Amygdala (tissue), 56 donors: ENCODE data around the gene SST.

Experiments
- DNase-seq, 56 donors: peaks; one replicate each; lab custom pipeline; 2025; lab: John Stamatoyannopoulos, UW

SST gene

DNA sequence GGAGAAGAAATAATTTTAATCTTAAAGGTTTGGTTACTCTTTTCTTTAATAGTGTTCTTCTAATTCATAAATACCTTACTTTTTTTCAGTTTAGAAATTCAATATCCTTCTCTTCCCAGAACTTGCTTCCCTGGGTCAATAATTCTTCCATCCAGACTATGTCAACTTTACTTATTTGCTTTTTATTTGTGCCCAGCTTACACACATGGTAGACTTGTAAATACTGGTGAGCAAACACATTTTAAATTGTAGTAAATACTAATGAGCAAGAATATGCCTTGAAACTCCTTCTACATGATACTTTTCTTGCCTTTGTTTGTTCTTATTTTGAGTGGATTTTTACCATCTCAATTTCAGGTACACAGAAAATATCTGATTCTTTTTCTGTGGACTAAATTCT is 33.7 kb downstream of the SST start:
- DNase-seq, result no peak

DNA sequence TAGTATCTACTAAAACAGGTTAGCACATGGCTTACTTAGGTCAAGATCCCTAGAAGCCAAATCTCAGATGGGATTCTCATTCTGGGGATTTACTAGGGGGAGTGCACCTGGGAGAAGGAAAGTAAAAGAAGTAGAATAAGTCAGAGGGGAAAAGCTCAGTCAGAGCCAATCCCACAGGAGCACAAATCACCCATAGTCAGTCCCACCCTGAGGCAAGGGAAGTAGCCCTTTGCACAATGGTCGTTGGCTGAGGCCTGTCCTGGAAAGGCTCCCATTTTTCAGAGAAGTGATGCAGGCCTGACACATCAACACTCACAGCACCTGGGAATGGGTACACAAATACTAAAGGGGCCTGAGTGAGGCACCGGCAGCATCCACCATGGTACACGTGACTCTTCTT is 39.8 kb downstream of the SST start:
- no peak for DNase-seq

DNA sequence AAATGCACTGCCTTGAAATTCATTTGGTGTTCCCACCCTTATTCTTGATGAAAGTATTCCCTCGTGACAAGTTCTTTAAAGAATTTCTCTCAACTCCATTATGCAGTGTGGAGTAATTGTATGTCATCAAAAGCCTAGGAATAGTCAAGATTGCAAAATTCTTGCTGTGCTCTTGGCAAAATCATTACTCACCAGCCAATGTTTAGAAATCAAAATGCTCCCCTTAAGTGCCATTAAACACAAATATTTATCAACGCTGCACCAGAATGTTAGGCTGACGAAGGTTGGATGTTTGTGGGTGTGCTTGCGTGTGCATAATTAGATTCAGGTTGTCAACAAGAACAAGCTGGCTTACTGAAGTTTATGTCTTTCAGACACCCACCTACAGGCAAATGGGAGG is 40.5 kb downstream of the SST start:
- DNase-seq, result peak in 3 of 56 donors; percentile 2 to 18 (median 5)

DNA sequence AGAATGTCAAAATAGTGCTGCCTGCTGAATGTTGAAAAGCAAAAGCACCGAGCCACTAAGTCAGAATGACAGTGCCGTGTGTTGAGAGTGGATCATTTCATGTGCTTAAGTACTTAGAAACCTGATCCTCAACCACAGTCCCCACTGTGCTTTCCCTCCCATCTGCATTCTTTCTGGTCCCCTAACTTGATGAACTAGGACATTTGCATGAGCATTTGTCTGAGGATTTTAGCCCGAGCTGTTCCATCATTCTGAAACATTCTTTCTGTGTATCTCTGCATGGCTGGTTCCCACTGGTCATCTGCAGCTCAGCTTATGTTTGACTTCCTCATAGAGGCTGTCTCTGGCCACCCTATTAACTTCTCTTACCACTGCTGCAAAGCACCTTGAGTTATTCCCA is 42.0 kb downstream of the SST start:
- no peak for DNase-seq

DNA sequence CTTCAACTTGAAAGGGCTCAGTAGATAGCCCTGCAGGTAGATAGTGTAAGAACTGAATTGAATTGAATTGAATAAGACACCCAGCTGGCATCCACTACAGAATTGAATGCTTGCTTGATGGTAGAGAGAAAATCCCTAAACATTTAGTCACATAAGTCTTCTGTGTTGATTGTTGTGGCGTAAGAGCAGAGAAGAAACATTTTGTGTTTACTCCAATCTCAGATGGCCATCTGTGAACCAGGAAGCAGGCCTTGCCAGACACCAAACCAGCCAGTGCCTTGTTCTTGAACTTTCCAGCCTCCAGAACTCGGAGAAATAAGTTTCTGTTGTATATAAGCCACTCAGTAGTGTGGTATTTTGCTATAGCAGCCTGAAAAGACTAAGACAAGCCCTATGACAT is 43.6 kb downstream of the SST start:
- DNase-seq, result no peak

DNA sequence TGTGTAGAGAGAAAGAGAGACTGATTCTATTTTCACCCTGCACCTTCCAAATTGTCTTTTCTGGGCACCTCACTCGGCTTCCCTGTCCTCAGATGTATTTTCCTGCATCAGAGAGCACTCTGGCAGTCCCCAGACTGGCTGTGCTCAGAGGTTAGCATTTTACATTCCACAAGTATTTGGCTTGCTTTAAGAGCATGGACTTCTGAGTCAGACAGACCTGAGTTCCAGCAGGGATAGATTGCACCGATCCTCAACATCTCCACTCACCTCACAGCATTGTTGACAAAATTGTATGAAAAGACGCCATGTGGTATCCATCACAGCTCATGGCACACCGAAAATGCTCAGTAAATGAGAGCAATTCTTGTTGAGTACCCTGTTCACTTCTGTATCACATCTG is 45.6 kb downstream of the SST start:
- no peak for DNase-seq

DNA sequence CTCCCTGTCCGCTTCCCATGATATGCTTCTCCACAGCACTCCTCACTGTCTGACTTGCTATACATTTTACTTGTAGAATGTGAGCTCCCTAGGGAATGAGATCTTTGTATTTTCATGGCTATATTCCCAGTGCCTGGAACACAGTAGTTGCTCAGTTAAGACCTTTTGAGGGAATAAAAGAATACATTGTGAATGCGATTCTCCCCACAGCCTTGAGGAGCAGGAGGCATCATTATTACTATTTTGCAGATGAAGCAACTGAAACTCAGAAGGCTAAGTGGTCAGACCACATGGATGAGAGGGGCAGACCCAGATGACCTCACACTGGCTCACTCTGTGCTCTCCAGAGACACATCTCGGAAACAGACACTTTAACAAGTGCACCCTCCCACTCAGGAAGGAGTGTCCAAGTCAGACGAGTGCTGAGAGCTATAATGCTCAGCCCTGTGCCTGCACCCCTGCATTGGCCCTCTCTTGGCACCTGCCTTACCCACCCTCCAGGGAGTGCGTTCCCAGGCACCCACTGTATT is 46.8 kb downstream of the SST start:
- DNase-seq, result no peak

DNA sequence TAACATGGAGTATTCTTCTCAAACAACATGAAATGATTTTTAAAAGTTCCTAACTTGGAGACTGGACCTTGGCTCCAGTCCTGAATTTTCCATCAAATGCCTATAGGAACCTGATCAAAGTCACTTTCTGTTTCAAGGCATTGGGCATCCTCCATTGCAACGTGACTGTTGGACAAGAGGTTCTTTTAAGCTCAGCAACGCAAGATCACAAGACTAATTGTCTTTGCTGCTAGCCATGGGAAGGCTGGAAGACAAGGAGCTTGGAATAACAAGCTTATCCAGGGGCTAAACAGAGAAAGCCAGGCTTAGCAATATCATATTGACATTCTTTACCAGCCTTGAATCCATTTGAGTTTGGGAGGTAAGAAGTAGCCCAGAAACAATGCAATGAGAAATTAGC is 48.3 kb downstream of the SST start:
- DNase-seq, result no peak

DNA sequence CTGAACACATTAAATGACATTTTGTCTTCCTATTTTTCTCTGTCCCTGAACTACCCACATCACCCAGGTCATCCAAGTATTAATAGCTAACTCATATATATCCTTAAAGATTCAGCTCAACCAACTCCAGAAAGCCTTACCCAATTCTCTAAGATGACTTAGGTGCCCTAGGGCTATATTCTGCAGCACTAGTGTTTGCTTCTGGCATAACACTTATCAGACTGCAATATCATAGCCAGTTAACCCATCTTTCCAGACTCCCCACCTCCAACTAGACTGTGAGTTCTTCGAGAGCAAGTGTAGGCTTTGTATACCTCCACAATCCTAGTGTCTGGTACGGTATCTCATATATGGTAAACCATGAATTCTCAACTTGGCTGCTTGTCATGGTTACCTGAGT is 50.7 kb downstream of the SST start:
- DNase-seq, result no peak
